ENCODE data around the gene MARVELD2.
"Not testable (repeated sequence)": the region's sequence is repeated elsewhere in the genome, so short reads cannot be mapped to it uniquely, and the experiment has no call there.

MARVELD2 gene, protein sequence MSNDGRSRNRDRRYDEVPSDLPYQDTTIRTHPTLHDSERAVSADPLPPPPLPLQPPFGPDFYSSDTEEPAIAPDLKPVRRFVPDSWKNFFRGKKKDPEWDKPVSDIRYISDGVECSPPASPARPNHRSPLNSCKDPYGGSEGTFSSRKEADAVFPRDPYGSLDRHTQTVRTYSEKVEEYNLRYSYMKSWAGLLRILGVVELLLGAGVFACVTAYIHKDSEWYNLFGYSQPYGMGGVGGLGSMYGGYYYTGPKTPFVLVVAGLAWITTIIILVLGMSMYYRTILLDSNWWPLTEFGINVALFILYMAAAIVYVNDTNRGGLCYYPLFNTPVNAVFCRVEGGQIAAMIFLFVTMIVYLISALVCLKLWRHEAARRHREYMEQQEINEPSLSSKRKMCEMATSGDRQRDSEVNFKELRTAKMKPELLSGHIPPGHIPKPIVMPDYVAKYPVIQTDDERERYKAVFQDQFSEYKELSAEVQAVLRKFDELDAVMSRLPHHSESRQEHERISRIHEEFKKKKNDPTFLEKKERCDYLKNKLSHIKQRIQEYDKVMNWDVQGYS

DNA sequence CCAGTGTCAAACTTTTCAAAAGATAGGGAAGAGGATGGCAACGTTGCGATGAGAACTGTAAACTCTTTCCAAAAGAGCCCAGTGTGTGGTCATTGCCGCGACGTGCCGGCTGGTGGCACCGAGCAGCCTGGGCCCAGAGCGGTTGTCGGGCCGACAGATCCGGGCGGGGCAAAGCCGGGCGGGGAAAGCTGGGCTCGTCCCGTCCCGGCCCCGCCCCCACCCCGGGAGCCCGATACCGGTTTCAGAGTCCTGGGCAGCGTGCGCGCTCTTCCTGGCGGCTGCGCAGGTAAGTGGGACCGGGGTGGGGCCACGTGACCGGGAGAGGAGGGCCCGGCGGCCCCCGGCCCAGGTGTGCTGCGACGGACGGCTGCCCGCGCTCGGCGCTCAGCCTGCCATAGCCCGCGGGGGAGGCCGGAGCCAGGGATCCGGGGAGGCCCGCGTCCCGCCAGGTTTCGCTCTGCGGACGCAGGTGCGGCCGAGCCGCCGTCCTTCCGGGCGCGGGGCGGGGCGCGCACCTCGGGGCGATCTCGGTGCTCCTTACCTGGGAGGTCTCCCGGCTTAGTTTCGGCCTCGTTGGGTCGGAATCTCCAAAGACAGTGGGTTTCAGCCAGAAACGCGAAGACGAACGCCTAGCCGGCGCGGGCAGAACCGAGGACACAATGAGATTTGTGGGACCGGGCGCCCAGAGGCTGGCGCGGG, at the start of gene MARVELD2:
Gene MARVELD2, plus strand, starts transcription at position 232 of the 699 bp plus-strand sequence. CDS start 4,270 bp downstream, outside the sequence.
- peaks cover 6% of the 10 kb centered on the region; the same call in 1 of the 2 replicates for H3K36me3 ChIP-seq (ENCODE audit: insufficient read depth, low read length)
- peaks cover 4% of the 10 kb centered on the region; the same call in 1 of the 2 replicates for H3K4me1 ChIP-seq (ENCODE audit: insufficient read depth, low read length)
- peak within 1 kb of the TSS; percentile 96 for H3K9ac ChIP-seq (ENCODE audit: low read depth, low read length)
- no peaks in the 10 kb centered on the region for H3K9me3 ChIP-seq (ENCODE audit: control insufficient read depth, insufficient read depth, low read length)

DNA sequence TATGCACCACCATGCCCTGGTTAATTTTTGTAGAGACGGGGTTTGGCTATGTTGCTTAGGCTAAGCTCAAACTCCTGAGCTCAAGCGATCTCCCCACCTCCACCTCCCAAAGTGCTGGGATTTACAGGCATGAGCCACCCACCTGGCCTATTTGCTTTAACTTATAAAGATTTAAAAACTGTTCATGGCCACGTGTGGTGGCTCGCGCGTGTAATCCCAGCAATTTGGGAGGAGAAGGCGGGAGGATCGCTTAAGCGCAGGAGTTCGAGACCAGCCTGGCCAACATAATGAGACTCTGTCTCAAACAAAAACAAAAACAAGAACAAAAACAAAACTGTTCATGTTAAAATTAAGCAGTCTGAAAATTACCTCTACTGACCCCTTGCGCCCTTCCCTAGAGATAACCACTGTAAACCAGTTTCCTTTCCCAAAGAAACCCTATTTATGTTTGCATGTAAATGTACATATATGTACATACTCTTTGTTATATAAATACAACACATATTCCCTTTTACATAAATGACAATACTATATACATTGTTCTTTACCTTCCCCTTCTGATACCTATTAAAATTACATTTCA, 47.1 kb upstream of the MARVELD2 start:
- H3K9me3 ChIP-seq (ENCODE audit: control insufficient read depth, insufficient read depth, low read length): no peaks in the 10 kb centered on the region
- H3K9ac ChIP-seq (ENCODE audit: low read depth, low read length): peak overlapping the region; percentile 89
- H3K4me1 ChIP-seq (ENCODE audit: insufficient read depth, low read length): no peaks in the 10 kb centered on the region
- H3K36me3 ChIP-seq (ENCODE audit: insufficient read depth, low read length): peaks cover 9% of the 10 kb centered on the region

GRCh38 chr5:69368458-69369339, 46.2 kb upstream of the MARVELD2 start:
- no peaks in the 10 kb centered on the region for H3K9me3 ChIP-seq (ENCODE audit: control insufficient read depth, insufficient read depth, low read length)
- H3K9ac ChIP-seq (ENCODE audit: low read depth, low read length): peak overlapping the region; percentile 89
- H3K36me3 ChIP-seq (ENCODE audit: insufficient read depth, low read length): peaks cover 9% of the 10 kb centered on the region; the same call in 1 of the 2 replicates
- H3K4me1 ChIP-seq (ENCODE audit: insufficient read depth, low read length): no peaks in the 10 kb centered on the region

DNA sequence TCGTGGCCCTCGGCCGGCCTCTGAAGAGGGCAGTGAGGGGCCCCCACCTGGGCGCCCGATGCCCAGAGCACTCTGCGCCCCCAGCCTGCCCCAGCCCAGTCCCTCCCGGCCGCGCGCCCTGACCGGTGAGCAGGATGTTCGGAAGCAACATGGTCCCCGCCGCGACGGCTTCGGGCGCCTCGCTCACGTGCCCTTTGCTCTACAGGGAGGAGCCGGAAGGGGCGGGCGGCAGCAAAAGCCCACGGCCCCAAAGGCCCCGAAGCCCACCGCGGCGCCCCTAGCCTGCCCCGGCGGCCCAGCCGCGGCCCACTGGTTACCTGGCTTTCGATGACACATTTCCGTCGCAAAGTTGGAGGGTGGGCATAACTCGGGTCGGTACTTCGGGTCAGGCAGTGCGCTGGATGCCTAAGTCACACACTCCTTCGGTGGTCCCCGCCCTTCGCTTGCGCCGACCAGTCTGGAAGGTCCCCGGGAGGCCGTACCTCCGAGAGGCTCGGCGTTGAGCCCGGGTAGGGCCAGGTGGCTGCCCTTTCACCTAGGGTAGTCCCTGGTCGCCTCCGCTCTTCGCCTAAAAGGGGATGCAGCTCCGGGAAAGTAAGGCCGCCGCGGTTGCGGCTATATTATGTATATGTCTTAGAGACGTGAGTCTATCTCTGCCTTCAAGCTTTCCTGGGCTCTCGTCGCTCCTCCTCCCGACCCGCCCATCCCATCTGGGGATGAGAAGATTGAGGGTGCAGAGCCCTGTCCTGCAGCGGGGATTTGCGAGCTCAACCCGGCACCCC, 45.4 kb upstream of the MARVELD2 start, which contains the start of the genes AK6, RAD17 and TAF9:
Gene AK6, minus strand, starts transcription at position 181 of the 782 bp plus-strand sequence. Its CDS starts 30 bp downstream, at position 151.
Gene RAD17, plus strand, starts transcription at position 479 of the 782 bp plus-strand sequence. CDS start 2,391 bp downstream, outside the sequence.
Gene TAF9, minus strand, starts transcription at position 181 of the 782 bp plus-strand sequence. CDS start 3,783 bp downstream, outside the sequence.
- peaks cover 9% of the 10 kb centered on the region; the same call in 1 of the 2 replicates for H3K36me3 ChIP-seq (ENCODE audit: insufficient read depth, low read length)
- peak within 1 kb of the TSS; percentile 89 for H3K9ac ChIP-seq (ENCODE audit: low read depth, low read length)
- no peaks in the 10 kb centered on the region for H3K4me1 ChIP-seq (ENCODE audit: insufficient read depth, low read length)
- H3K9me3 ChIP-seq (ENCODE audit: control insufficient read depth, insufficient read depth, low read length): no peaks in the 10 kb centered on the region

DNA sequence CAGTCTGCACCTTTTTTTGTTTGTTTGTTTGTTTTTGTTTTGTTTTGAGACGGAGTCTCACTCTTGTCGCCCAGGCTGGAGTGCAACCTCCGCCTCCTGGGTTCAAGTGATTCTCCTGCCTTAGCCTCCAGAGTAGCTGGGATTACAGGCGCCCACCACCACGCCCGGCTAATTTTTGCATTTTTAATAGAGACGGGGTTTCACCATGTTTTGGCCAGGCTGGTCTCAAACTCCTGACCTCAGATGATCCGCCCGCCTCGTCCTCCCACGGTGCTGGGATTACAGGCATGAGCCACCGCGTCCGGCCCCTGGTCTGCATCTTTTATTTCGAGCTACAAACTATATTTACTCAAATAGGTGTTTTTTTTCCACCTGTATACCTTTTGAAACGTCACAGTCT, 44.6 kb upstream of the MARVELD2 start:
- not testable (repeated sequence) for H3K36me3 ChIP-seq (ENCODE audit: insufficient read depth, low read length); H3K9me3 ChIP-seq (ENCODE audit: control insufficient read depth, insufficient read depth, low read length); H3K4me1 ChIP-seq (ENCODE audit: insufficient read depth, low read length)
- H3K9ac ChIP-seq (ENCODE audit: low read depth, low read length): peak overlapping the region; percentile 89

DNA sequence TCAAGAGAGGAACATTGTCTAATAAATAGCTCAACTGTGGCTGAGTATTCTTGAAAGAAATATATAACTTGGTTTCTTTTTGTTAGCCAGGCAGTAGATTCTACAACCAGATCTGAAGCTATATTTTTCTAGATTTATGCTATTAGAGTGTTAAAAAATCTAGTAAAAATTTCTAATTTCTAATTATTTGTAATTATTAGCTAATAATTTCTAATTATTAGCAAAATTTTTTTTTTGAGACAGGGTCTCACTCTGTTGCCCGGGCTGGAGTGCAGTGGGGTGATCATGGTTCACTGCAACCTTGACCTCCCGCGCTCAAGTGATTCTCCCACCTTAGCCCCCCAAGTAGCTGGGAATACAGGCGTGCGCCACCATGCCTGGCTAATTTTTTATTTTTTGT, 42.5 kb upstream of the MARVELD2 start:
- Histone ChIP-seq H3K4me1 (ENCODE audit: insufficient read depth, low read length) (no peaks in the 10 kb centered on the region), H3K9me3 (ENCODE audit: control insufficient read depth, insufficient read depth, low read length) (no peaks in the 10 kb centered on the region), H3K36me3 (ENCODE audit: insufficient read depth, low read length) (no peaks in the 10 kb centered on the region), H3K9ac (ENCODE audit: low read depth, low read length) (no peak overlapping the region)

DNA sequence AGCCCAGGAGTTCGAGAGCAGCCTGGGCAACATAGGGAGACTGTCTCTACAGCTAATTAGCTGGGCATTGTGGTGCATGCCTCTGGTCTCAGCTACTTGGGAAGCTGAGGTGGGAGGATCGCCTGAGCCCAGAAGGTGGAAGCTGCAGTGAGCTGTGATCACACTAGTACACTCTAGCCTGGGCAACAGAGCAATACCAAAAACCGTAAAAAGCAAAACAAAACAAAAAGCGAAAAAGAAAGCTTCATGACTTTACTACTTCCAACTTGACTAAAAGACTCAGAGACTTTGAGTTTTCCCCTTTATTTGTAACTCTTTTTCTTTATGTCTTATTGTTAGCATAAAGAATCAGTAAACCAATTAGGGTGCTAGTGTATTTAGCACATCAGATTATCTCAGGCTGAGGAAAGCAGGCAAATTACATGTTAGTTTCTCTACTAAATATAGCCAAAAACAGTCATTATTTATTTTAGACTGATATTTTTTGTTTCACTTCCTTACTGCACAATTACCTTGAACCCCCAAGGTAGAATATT, 39.9 kb upstream of the MARVELD2 start:
- Histone ChIP-seq H3K9ac (ENCODE audit: low read depth, low read length) (no peak overlapping the region), H3K4me1 (ENCODE audit: insufficient read depth, low read length) (no peaks in the 10 kb centered on the region), H3K9me3 (ENCODE audit: control insufficient read depth, insufficient read depth, low read length) (no peaks in the 10 kb centered on the region), H3K36me3 (ENCODE audit: insufficient read depth, low read length) (no peaks in the 10 kb centered on the region; the same call in 1 of the 2 replicates)

- Histone ChIP-seq H3K9ac (ENCODE audit: low read depth, low read length) (no peak overlapping the region), H3K9me3 (ENCODE audit: control insufficient read depth, insufficient read depth, low read length) (no peaks in the 10 kb centered on the region), H3K36me3 (ENCODE audit: insufficient read depth, low read length) (peaks cover 10% of the 10 kb centered on the region), H3K4me1 (ENCODE audit: insufficient read depth, low read length) (no peaks in the 10 kb centered on the region)
Observed at GRCh38 chr5:69378376-69378775, 36.5 kb upstream of the MARVELD2 start.

GRCh38 chr5:69404659-69405330, 10.1 kb upstream of the MARVELD2 start:
- Histone ChIP-seq H3K9me3 (ENCODE audit: control insufficient read depth, insufficient read depth, low read length) (no peaks in the 10 kb centered on the region), H3K9ac (ENCODE audit: low read depth, low read length) (no peak overlapping the region), H3K4me1 (ENCODE audit: insufficient read depth, low read length) (no peaks in the 10 kb centered on the region), H3K36me3 (ENCODE audit: insufficient read depth, low read length) (peaks cover 3% of the 10 kb centered on the region; the same call in 1 of the 2 replicates)

DNA sequence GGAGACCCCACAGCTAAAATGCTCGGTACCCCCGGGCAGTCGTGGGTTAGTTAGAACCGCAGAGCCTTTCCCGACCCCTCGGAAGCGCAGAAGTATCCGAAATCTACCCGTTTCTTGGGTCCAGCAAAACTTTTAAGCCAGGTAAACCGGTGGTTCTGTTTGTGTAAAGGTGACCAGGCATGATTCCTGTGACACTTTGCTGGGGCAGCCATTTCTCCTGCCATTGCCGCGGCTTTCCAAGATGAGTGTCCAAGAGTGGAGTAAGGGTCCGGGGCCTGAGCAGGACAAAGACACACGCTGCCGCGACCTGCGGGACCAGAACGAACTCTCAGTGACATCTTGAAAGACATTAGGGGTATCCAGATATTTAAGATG, 655 bp downstream of the MARVELD2 start:
- Histone ChIP-seq H3K9ac (ENCODE audit: low read depth, low read length) (peak overlapping the region; percentile 96), H3K4me1 (ENCODE audit: insufficient read depth, low read length) (peaks cover 4% of the 10 kb centered on the region; the same call in 1 of the 2 replicates), H3K36me3 (ENCODE audit: insufficient read depth, low read length) (peaks cover 6% of the 10 kb centered on the region; the same call in 1 of the 2 replicates), H3K9me3 (ENCODE audit: control insufficient read depth, insufficient read depth, low read length) (no peaks in the 10 kb centered on the region)

DNA sequence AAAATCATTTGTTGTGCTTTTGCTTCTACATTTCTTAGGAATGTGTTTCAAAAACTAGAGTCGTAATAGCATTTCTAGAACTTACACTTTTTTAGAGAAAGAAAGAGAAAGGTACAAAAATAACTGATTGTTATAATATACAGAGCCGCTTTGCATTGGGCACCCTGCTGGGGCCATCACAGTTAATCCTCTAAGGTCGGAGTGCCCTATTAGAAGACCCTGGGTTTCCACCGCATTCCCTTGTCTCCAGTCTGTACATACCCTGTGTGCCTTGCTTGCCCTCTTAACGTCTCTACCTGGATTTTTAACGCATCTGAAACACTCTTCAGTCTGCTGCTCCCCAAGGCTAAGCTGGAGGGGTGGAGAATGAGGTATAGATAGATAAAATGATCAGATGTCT, 1.3 kb downstream of the MARVELD2 start:
- Histone ChIP-seq H3K9me3 (ENCODE audit: control insufficient read depth, insufficient read depth, low read length) (no peaks in the 10 kb centered on the region), H3K9ac (ENCODE audit: low read depth, low read length) (peak overlapping the region; percentile 96), H3K36me3 (ENCODE audit: insufficient read depth, low read length) (peaks cover 6% of the 10 kb centered on the region; the same call in 1 of the 2 replicates), H3K4me1 (ENCODE audit: insufficient read depth, low read length) (peaks cover 4% of the 10 kb centered on the region; the same call in 1 of the 2 replicates)

GRCh38 chr5:69416699-69417098, 1.8 kb downstream of the MARVELD2 start:
- peaks cover 6% of the 10 kb centered on the region; the same call in 1 of the 2 replicates for H3K36me3 ChIP-seq (ENCODE audit: insufficient read depth, low read length)
- peaks cover 4% of the 10 kb centered on the region; the same call in 1 of the 2 replicates for H3K4me1 ChIP-seq (ENCODE audit: insufficient read depth, low read length)
- H3K9me3 ChIP-seq (ENCODE audit: control insufficient read depth, insufficient read depth, low read length): no peaks in the 10 kb centered on the region
- peak overlapping the region; percentile 96; the same call in 1 of the 2 replicates for H3K9ac ChIP-seq (ENCODE audit: low read depth, low read length)

Data from ES-I3 (cell line).